GM10847 (cell line): Measurements from ENCODE around the gene DCTN2.

Experiments used
- POLR2A ChIP-seq: IDR thresholded peaks from 2 replicates; pipeline ENCODE4 v1.6.1; 2011; ENCODE audit not compliant: insufficient read length; ENCODE audit errors: extremely low read depth

The DCTN2 gene

GRCh38 chr12:57554897-57555296, 7.9 kb upstream of the DCTN2 start:
- TF ChIP-seq POLR2A = no peak

- no peak for TF ChIP-seq POLR2A
These were observed 7.5 kb upstream of the DCTN2 start for GRCh38 chr12:57554453-57554852.

GRCh38 chr12:57553343-57554202, 6.6 kb upstream of the DCTN2 start:
- TF ChIP-seq POLR2A = no peak

- TF ChIP-seq POLR2A = no peak
These were observed 5.9 kb upstream of the DCTN2 start for GRCh38 chr12:57552835-57553313.

- no peak for TF ChIP-seq POLR2A
These were observed 5.3 kb upstream of the DCTN2 start for GRCh38 chr12:57552306-57552651.

- TF ChIP-seq POLR2A = no peak
These were observed 4.8 kb upstream of the DCTN2 start for GRCh38 chr12:57551637-57552305.

- TF ChIP-seq POLR2A = no peak
These were observed 3.9 kb upstream of the DCTN2 start for GRCh38 chr12:57550641-57551549.

GRCh38 chr12:57549909-57550640, 3.1 kb upstream of the DCTN2 start, which contains the start of gene KIF5A:
Gene KIF5A, plus strand, starts transcription at chr12:57550044. Its CDS starts 228 bp downstream, at chr12:57550272.
- no peak for TF ChIP-seq POLR2A

- TF ChIP-seq POLR2A = no peak
These were observed 2.4 kb upstream of the DCTN2 start for GRCh38 chr12:57549203-57549908.

- TF ChIP-seq POLR2A = no peak
These were observed 1.5 kb upstream of the DCTN2 start for GRCh38 chr12:57548488-57548887.

- TF ChIP-seq POLR2A = no peak
These were observed 972 bp upstream of the DCTN2 start for GRCh38 chr12:57548013-57548315.

GRCh38 chr12:57547288-57548012, 458 bp upstream of the DCTN2 start:
- no peak for TF ChIP-seq POLR2A

- TF ChIP-seq POLR2A = no peak
These were observed 1.1 kb downstream of the DCTN2 start for GRCh38 chr12:57545809-57546437.

- no peak for TF ChIP-seq POLR2A
These were observed 3.4 kb downstream of the DCTN2 start for GRCh38 chr12:57543581-57543980.

- no peak for TF ChIP-seq POLR2A
These were observed 5.3 kb downstream of the DCTN2 start for GRCh38 chr12:57541717-57542116.
